HEK293 (cell line): ENCODE data around the gene OR8A1.

ENCODE experiments used
- CTCF ChIA-PET: fragments of 350-600 bp; formaldehyde crosslinking; extraction: SDS; loops from one replicate; lab custom pipeline; 2021; ENCODE audit warnings: antibody characterized with exemption; lab: Yijun Ruan, JAX
- POLR2A ChIA-PET: fragments of 300-600 bp; formaldehyde crosslinking; extraction: SDS; loops from one replicate; lab custom pipeline; 2020; ENCODE audit warnings: antibody characterized with exemption, inconsistent platforms; lab: Yijun Ruan, JAX
- H3K27ac ChIP-seq: fragments of 200-500 bp; sonication (Bioruptor generic); 2 replicates; pipeline ENCODE4 v1.5.1; 2014; ENCODE audit warnings: low read depth, low read length, control low read depth, inconsistent platforms; ENCODE audit errors: extremely low read depth
- H3K36me3 ChIP-seq, 2 experiments: fragments of 200-500 bp in 1 of 2; sonication (Bioruptor generic) in 1 of 2; 1 replicate in 1 of 2; 2 replicates in 1 of 2; pipeline ENCODE4 v1.5.1; 2014 to 2017; ENCODE audit warnings: inconsistent platforms in 2 of 2, low read length in 2 of 2; ENCODE audit not compliant: control insufficient read depth in 2 of 2, insufficient read depth in 1 of 2
- H3K4me1 ChIP-seq: fragments of 200-500 bp; sonication (Bioruptor generic); 2 replicates; pipeline ENCODE4 v1.5.1; 2014; ENCODE audit warnings: mild to moderate bottlenecking, low read length, inconsistent platforms; ENCODE audit not compliant: control insufficient read depth, insufficient read depth
- H3K4me3 ChIP-seq: 2 replicates; pipeline ENCODE4 v1.5.1; 2011; ENCODE audit warnings: low read depth, mild to moderate bottlenecking, control low read depth, low read length, moderate library complexity
- H3K9me3 ChIP-seq: fragments of 200-500 bp; sonication (Bioruptor generic); 2 replicates; pipeline ENCODE4 v1.5.1; 2014; ENCODE audit warnings: low read depth, low read length, inconsistent platforms; ENCODE audit not compliant: control insufficient read depth, insufficient read depth
- GLI4 ChIP-seq: fragments of 450-650 bp; formaldehyde crosslinking; IDR thresholded peaks from 2 replicates; pipeline ENCODE4 v1.5.1; 2016; ENCODE audit warnings: missing biosample characterization, missing genetic modification characterization
- HIC1 ChIP-seq: fragments of 450-650 bp; formaldehyde crosslinking; IDR thresholded peaks from 2 replicates; pipeline ENCODE4 v1.5.1; 2016; ENCODE audit warnings: missing biosample characterization, missing genetic modification characterization
- KLF7 ChIP-seq: fragments of 450-650 bp; formaldehyde crosslinking; IDR thresholded peaks from 2 replicates; pipeline ENCODE4 v1.5.1; 2016; ENCODE audit warnings: missing biosample characterization, missing genetic modification characterization, borderline replicate concordance
- OSR2 ChIP-seq: fragments of 450-650 bp; formaldehyde crosslinking; IDR thresholded peaks from 2 replicates; pipeline ENCODE4 v1.5.1; 2016; ENCODE audit warnings: missing biosample characterization, missing genetic modification characterization
- SCRT2 ChIP-seq: fragments of 450-650 bp; formaldehyde crosslinking; IDR thresholded peaks from 2 replicates; pipeline ENCODE4 v1.5.1; 2016; ENCODE audit warnings: missing biosample characterization, missing genetic modification characterization
- SP3 ChIP-seq: fragments of 450-650 bp; formaldehyde crosslinking; IDR thresholded peaks from 2 replicates; pipeline ENCODE4 v1.5.1; 2016; ENCODE audit warnings: missing biosample characterization, missing genetic modification characterization
- TRIM28 ChIP-seq: IDR thresholded peaks from 2 replicates; pipeline ENCODE4 v1.6.1; 2011; ENCODE audit warnings: low read length, control low read depth, borderline replicate concordance
- ZFP41 ChIP-seq: fragments of 450-650 bp; formaldehyde crosslinking; IDR thresholded peaks from 2 replicates; pipeline ENCODE4 v1.5.1; 2016; ENCODE audit warnings: missing biosample characterization, missing genetic modification characterization, borderline replicate concordance
- ZNF132 ChIP-seq: fragments of 450-650 bp; formaldehyde crosslinking; IDR thresholded peaks from 2 replicates; pipeline ENCODE4 v1.5.1; 2017; ENCODE audit warnings: missing biosample characterization, missing genetic modification characterization, borderline replicate concordance
- ZNF133 ChIP-seq: fragments of 450-650 bp; formaldehyde crosslinking; IDR thresholded peaks from 2 replicates; pipeline ENCODE4 v1.5.1; 2016; ENCODE audit warnings: missing biosample characterization, missing genetic modification characterization
- ZNF157 ChIP-seq: fragments of 450-650 bp; formaldehyde crosslinking; IDR thresholded peaks from 2 replicates; pipeline ENCODE4 v1.5.1; 2016; ENCODE audit warnings: missing biosample characterization, missing genetic modification characterization
- ZNF169 ChIP-seq: fragments of 450-650 bp; formaldehyde crosslinking; IDR thresholded peaks from 2 replicates; pipeline ENCODE4 v1.5.1; 2016; ENCODE audit warnings: missing biosample characterization, missing genetic modification characterization
- ZNF248 ChIP-seq: fragments of 450-650 bp; formaldehyde crosslinking; IDR thresholded peaks from 2 replicates; pipeline ENCODE4 v1.5.1; 2017; ENCODE audit warnings: missing biosample characterization, missing genetic modification characterization
- ZNF26 ChIP-seq: fragments of 450-650 bp; formaldehyde crosslinking; IDR thresholded peaks from 2 replicates; pipeline ENCODE4 v1.5.1; 2016; ENCODE audit warnings: missing biosample characterization, missing genetic modification characterization
- ZNF280C ChIP-seq: fragments of 450-650 bp; formaldehyde crosslinking; IDR thresholded peaks from 2 replicates; pipeline ENCODE4 v1.5.1; 2016; ENCODE audit warnings: missing biosample characterization, missing genetic modification characterization
- ZNF37A ChIP-seq: fragments of 450-650 bp; IDR thresholded peaks from 2 replicates; pipeline ENCODE4 v1.5.1; 2018; ENCODE audit warnings: missing biosample characterization, missing genetic modification characterization
- ZNF529 ChIP-seq: fragments of 450-650 bp; formaldehyde crosslinking; IDR thresholded peaks from 2 replicates; pipeline ENCODE4 v1.5.1; 2017; ENCODE audit warnings: missing genetic modification characterization, missing biosample characterization; ENCODE audit not compliant: insufficient replicate concordance
- ZNF555 ChIP-seq: fragments of 450-650 bp; formaldehyde crosslinking; conservative IDR thresholded peaks from 2 replicates; pipeline ENCODE4 v1.5.1; 2017; ENCODE audit warnings: missing biosample characterization, mild to moderate bottlenecking, missing genetic modification characterization, inconsistent platforms
- ZNF585B ChIP-seq: fragments of 450-650 bp; formaldehyde crosslinking; IDR thresholded peaks from 2 replicates; pipeline ENCODE4 v1.5.1; 2016; ENCODE audit warnings: missing biosample characterization, missing genetic modification characterization
- ZNF596 ChIP-seq: fragments of 450-650 bp; IDR thresholded peaks from 2 replicates; pipeline ENCODE4 v1.5.0; 2018; ENCODE audit warnings: missing biosample characterization, mild to moderate bottlenecking, missing genetic modification characterization, moderate library complexity
- ZNF610 ChIP-seq: fragments of 450-650 bp; formaldehyde crosslinking; IDR thresholded peaks from 2 replicates; pipeline ENCODE4 v1.5.1; 2016; ENCODE audit warnings: missing biosample characterization, missing genetic modification characterization, borderline replicate concordance
- ZNF664 ChIP-seq: fragments of 450-650 bp; formaldehyde crosslinking; IDR thresholded peaks from 2 replicates; pipeline ENCODE4 v1.5.1; 2016; ENCODE audit warnings: missing biosample characterization, missing genetic modification characterization
- ZNF670 ChIP-seq: fragments of 450-650 bp; formaldehyde crosslinking; IDR thresholded peaks from 2 replicates; pipeline ENCODE4 v1.5.1; 2016; ENCODE audit warnings: missing biosample characterization, missing genetic modification characterization, low read depth
- ZNF707 ChIP-seq: fragments of 450-650 bp; formaldehyde crosslinking; IDR thresholded peaks from 2 replicates; pipeline ENCODE4 v1.5.1; 2016; ENCODE audit warnings: missing biosample characterization, missing genetic modification characterization
- TF ChIP-seq, protein P1 (sequence below): fragments of 450-650 bp; formaldehyde crosslinking; IDR thresholded peaks from 2 replicates; pipeline ENCODE4 v1.5.1; 2017; ENCODE audit warnings: missing biosample characterization, missing genetic modification characterization
- TF ChIP-seq, protein P2 (sequence below): IDR thresholded peaks from 2 replicates; pipeline ENCODE4 v1.6.1; 2011; ENCODE audit warnings: mild to moderate bottlenecking, low read depth, low read length, borderline replicate concordance
- TF ChIP-seq, protein P3 (sequence below): fragments of 450-650 bp; formaldehyde crosslinking; IDR thresholded peaks from 2 replicates; pipeline ENCODE4 v1.5.1; 2016; ENCODE audit warnings: missing biosample characterization, missing genetic modification characterization

OR8A1 gene

GRCh38 chr11:124611064-124611463 lies 41.3 kb downstream of the OR8A1 start, which contains the start of gene PANX3:
Gene PANX3, plus strand, starts transcription at chr11:124611428. Its CDS starts 129 bp downstream, at chr11:124611557.
- Histone ChIP-seq H3K9me3 (no peaks in the 10 kb centered on the region), H3K36me3 (no peaks in the 10 kb centered on the region)
- POLR2A ChIA-PET, result interaction anchor here (1.3 to 1.4 kb wide), 2 partner anchors 9 to 12 kb away, joined by 3 read pairs; partner anchors contain the start of gene TBRG1

GRCh38 chr11:124612045-124612444 lies 42.2 kb downstream of the OR8A1 start:
- CTCF ChIA-PET, result interaction anchor here (0.9 kb wide), 1 partner anchor 152 kb away, joined by 3 read pairs; no protein-coding TSS in a partner anchor

More at GRCh38 chr11:124611064-124611463, 41.3 kb downstream of the OR8A1 start, which contains the start of gene PANX3:
- CTCF ChIA-PET, result no interaction called here
- Histone ChIP-seq H3K4me3 (no peak within 1 kb of the TSS), H3K4me1 (no peaks in the 10 kb centered on the region), H3K27ac (no peak within 1 kb of the TSS)
- TF ChIP-seq KLF7 (tag by site-specific recombination) (no peak), SCRT2 (tag by site-specific recombination) (no peak), TRIM28 (no peak), ZNF157 (tag by site-specific recombination) (no peak), ZNF596 (tag by site-specific recombination) (no peak), ZNF585B (tag by site-specific recombination) (no peak), ZNF529 (no peak), ZNF555 (no peak), ZNF664 (tag by site-specific recombination) (no peak)
- TF ChIP-seq, protein P1, sequence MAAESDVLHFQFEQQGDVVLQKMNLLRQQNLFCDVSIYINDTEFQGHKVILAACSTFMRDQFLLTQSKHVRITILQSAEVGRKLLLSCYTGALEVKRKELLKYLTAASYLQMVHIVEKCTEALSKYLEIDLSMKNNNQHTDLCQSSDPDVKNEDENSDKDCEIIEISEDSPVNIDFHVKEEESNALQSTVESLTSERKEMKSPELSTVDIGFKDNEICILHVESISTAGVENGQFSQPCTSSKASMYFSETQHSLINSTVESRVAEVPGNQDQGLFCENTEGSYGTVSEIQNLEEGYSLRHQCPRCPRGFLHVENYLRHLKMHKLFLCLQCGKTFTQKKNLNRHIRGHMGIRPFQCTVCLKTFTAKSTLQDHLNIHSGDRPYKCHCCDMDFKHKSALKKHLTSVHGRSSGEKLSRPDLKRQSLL (tag by site-specific recombination), result no peak
- TF ChIP-seq, protein P2, sequence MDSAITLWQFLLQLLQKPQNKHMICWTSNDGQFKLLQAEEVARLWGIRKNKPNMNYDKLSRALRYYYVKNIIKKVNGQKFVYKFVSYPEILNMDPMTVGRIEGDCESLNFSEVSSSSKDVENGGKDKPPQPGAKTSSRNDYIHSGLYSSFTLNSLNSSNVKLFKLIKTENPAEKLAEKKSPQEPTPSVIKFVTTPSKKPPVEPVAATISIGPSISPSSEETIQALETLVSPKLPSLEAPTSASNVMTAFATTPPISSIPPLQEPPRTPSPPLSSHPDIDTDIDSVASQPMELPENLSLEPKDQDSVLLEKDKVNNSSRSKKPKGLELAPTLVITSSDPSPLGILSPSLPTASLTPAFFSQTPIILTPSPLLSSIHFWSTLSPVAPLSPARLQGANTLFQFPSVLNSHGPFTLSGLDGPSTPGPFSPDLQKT, result no peak

More at GRCh38 chr11:124612045-124612444, 42.2 kb downstream of the OR8A1 start:
- no peak overlapping the region for H3K4me3 ChIP-seq
- no peak for TF ChIP-seq ZNF132 (tag by site-specific recombination)
- TF ChIP-seq ZNF37A (tag by site-specific recombination), result no peak
- TF ChIP-seq, protein P3, sequence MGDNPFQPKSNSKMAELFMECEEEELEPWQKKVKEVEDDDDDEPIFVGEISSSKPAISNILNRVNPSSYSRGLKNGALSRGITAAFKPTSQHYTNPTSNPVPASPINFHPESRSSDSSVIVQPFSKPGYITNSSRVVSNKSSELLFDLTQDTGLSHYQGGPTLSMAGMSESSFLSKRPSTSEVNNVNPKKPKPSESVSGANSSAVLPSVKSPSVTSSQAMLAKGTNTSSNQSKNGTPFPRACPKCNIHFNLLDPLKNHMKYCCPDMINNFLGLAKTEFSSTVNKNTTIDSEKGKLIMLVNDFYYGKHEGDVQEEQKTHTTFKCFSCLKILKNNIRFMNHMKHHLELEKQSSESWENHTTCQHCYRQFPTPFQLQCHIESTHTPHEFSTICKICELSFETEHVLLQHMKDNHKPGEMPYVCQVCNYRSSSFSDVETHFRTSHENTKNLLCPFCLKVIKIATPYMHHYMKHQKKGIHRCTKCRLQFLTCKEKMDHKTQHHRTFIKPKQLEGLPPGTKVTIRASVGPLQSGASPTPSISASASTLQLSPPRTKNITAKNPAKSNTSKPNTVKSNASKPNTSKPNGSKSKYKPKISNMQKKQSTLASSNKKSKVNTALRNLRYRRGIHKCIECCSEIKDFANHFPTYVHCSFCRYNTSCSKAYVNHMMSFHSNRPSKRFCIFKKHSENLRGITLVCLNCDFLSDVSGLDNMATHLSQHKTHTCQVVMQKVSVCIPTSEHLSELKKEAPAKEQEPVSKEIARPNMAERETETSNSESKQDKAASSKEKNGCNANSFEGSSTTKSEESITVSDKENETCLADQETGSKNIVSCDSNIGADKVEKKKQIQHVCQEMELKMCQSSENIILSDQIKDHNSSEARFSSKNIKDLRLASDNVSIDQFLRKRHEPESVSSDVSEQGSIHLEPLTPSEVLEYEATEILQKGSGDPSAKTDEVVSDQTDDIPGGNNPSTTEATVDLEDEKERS (tag by site-specific recombination), result no peak
- no peak for TF ChIP-seq ZNF707
- TF ChIP-seq ZNF670 (tag by site-specific recombination), result no peak
- TF ChIP-seq GLI4 (tag by site-specific recombination), result no peak
- TF ChIP-seq ZNF169, result no peak
- TF ChIP-seq ZNF280C, result no peak
- no peak for TF ChIP-seq ZNF26 (tag by site-specific recombination)
- TF ChIP-seq ZNF133 (tag by site-specific recombination), result no peak
- no peak for TF ChIP-seq SCRT2 (tag by site-specific recombination)
- TF ChIP-seq ZFP41 (tag by site-specific recombination), result no peak
- TF ChIP-seq ZNF248 (tag by site-specific recombination), result no peak
- TF ChIP-seq HIC1, result no peak
- TF ChIP-seq OSR2, result no peak
- TF ChIP-seq ZNF610, result no peak
- no peak for TF ChIP-seq SP3 (tag by site-specific recombination)
- no peaks in the 10 kb centered on the region for H3K4me1 ChIP-seq
- H3K27ac ChIP-seq, result no peak overlapping the region
- POLR2A ChIA-PET, result interaction anchor here (0.7 kb wide), 1 partner anchor 10 kb away, joined by 3 read pairs; no protein-coding TSS in a partner anchor
- no peaks in the 10 kb centered on the region for H3K9me3 ChIP-seq
- no peaks in the 10 kb centered on the region for H3K36me3 ChIP-seq
